ENCODE measurements around the gene IL1R1. TPM values are rescaled to one million over a fixed set of nuclear protein-coding genes. Genes with fewer than 3 reads are reported as not detected.
A peak's percentile ranks its signal among the peaks of the same experiment; 100 is the strongest.
"Not testable (repeated sequence)": the region's sequence is repeated elsewhere in the genome, so short reads cannot be mapped to it uniquely, and the experiment has no call there.

IL1R1 gene
- total RNA-seq, 1 experiment from 2014 or later: 7.9 TPM

GRCh38 chr2:102110596-102111334, 31.8 kb upstream of the IL1R1 start:
- no peak for DNase-seq (ENCODE audit: low spot score)

GRCh38 chr2:102111823-102112222, 30.7 kb upstream of the IL1R1 start:
- DNase-seq (ENCODE audit: low spot score): no peak

- DNase-seq (ENCODE audit: low spot score): no peak
Measured at GRCh38 chr2:102112271-102112670, 30.3 kb upstream of the IL1R1 start.

DNA sequence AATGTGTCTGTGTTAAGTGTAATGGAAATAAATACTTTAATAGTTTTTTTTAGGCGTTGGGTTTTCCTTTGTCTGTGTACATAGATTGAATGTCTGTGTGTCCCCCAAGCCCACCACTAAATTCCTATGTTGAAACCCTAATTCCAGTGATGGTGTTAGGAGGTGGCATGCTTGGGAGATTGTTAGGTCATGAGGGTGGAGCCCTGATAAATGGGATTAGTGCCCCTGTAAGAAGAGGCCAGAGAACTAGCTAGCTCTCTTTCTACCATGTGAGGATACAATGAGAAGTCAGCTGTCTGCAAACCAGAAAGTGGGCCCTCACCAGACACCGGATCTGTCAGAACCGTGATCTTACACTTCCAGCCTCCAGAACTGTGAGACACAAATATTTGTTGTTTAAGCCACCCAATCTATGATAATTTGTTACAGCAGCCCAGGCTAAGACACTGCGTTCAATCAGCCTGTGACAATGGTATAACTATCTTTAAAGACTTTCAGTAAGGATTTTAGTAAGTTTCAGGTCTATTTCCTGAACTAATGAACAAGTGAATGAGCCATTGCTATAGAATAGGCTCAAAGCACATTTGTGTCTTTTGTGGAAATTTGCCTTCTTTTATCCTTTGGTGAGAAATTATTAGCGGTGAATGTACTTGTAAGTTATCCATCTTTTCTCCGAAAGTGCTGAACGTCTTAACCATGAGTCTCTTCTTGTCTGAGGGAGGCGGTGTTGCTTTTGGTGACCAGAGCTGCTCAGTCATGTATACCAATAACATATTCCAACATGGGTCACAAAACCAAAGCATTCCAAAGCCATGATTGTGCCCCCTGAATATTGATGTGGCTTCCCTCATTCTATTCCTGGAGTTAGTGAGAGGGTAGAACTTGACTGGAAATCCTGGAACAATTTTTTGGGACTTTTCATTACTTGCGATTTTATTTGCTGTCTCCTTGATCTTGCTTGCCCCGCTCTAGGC, 29.6 kb upstream of the IL1R1 start:
- DNase-seq (ENCODE audit: low spot score): no peak

DNA sequence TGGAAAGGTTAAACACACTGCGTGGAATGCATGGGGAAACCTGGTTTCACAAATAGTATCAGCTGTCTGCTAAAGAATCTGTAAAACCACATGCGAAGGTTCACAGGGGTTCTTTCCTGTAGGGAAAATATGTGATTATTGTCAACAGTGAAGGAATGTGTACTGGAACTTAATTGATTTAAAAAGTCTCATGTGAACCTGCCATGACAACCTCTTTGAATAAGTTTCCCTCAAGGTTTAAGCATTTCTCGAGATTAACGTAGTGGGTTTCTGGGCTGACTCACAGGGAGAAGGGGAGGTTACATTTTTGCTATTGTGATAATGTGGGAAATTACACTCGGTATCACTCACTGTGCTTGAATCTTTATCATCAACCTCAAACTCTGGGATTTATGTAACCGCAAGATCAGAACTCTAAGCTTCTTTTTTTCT, 28.2 kb upstream of the IL1R1 start:
- peak; percentile 71 for DNase-seq (ENCODE audit: low spot score)

DNA sequence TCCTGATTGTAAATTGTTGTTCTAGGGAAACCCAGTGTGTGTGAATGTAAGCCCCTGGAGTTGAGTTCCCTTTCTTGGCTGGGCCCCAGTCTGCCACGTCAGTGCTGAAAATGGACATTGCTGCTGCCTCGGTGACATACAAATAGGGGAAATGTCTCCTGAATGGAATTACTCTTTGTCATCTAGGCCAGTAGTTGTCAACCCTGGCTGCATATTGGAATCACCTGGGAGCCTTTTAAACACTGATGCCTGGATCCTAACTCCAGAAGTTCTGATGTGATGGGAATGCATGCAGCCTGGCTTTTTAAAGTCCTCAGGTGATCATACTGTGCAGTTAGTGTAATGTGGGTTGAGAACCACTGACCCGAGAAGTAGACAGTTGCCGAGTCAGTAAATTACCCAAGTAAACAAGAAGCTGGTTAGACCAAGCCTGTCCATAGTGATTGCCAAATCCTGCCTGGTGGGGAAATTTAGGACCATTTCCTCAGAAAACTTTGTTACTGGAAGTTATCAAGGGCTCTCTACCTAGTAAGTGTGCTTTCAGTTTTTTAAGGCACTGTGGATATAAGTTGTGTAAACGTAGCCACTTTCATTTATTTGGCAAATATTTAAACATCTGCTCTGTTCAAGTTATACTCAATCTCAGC, 27.6 kb upstream of the IL1R1 start:
- peak; percentile 39 for DNase-seq (ENCODE audit: low spot score)

DNA sequence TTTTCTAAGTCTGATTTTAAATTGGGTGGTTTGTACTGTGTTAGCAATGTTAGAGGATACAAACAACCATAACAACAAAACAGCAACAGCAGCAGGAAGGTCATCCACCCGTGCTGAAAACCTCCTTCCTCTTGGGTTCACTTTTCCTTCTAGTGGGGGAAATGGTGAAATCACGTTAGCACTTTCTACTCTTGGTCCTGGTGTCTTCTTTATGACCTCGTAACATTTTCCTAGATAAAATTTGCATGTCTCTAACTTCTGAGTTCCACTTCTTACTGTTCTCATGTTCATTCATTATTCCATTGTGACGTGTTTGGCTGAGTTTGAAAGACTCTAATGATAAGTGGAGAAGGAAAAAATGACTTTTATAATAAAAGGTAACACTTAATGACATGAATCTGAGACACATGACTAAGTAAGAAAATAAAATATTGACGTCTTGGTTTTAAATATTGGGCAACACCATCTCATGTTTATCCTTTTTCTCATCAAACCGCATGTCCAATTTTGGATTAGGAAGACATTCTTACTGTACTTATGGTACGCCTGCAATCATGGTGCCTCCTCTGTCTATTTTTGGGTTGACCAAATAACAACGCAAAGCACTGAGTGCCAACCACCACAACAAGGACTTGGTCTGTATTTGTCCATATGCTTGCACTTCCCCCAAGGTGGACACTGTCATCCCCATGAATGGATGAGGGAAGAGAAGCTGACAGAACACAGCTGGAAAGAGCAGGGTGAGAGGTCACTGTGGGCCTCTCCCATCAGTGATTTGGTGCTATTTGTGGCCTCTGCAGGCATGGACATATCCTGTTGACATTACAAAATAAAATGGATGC, 25.7 kb upstream of the IL1R1 start:
- peak; percentile 29 for DNase-seq (ENCODE audit: low spot score)

DNA sequence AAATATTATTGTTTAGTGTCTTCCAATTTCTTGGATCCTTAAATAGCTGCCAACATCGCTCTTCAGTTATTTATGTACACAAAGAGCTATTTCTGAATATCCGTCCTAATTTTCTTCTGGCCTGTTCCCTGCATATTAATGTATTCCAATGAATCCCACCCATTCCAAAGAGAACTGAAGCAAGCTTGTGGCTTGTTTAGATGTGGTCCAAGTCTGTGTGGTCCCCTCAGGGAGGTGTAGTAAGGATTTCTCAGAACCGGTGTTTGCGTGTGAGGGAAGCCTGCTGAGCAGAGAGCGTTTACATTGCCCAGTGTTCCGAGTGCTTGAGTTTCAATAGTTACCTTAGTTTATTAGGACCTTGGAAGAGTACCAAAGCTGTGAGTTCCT, 25.1 kb upstream of the IL1R1 start:
- peak; percentile 66 for DNase-seq (ENCODE audit: low spot score)

GRCh38 chr2:102119255-102119654, 23.3 kb upstream of the IL1R1 start:
- DNase-seq (ENCODE audit: low spot score): no peak

- DNase-seq (ENCODE audit: low spot score): no peak
Measured at GRCh38 chr2:102120261-102120660, 22.3 kb upstream of the IL1R1 start.

GRCh38 chr2:102120701-102121159, 21.8 kb upstream of the IL1R1 start:
- DNase-seq (ENCODE audit: low spot score): no peak

GRCh38 chr2:102122115-102122514, 20.4 kb upstream of the IL1R1 start:
- DNase-seq (ENCODE audit: low spot score): no peak

- DNase-seq (ENCODE audit: low spot score): no peak
Measured at GRCh38 chr2:102122909-102123308, 19.6 kb upstream of the IL1R1 start.

DNA sequence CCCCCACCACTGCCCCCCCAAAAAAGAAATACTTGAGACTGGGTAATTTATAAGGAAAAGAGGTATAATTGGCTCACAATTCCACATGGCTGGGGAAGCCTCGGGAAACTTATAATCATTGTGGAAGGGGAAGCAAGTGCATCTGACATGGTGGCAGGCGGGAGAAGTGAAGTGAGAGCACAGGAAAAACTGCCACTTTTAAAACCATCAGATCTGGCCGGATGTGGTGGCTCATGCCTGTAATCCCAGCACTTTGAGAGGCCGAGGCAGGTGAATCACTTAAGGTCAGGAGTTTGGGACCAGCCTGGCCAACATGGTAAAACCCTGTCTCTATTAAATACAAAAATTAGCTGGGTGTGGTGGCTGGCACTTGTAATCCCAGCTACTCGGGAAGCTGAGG, 18.1 kb upstream of the IL1R1 start:
- not testable (repeated sequence) for DNase-seq (ENCODE audit: low spot score)

- peak; percentile 19 for DNase-seq (ENCODE audit: low spot score)
Measured at GRCh38 chr2:102126169-102126568, 16.4 kb upstream of the IL1R1 start.

- DNase-seq (ENCODE audit: low spot score): no peak
Measured at GRCh38 chr2:102126660-102127059, 15.9 kb upstream of the IL1R1 start.

- no peak for DNase-seq (ENCODE audit: low spot score)
Measured at GRCh38 chr2:102129082-102129481, 13.5 kb upstream of the IL1R1 start.

GRCh38 chr2:102129951-102130646, 12.4 kb upstream of the IL1R1 start:
- DNase-seq (ENCODE audit: low spot score): no peak

- DNase-seq (ENCODE audit: low spot score): no peak
Measured at GRCh38 chr2:102130647-102130991, 11.9 kb upstream of the IL1R1 start.

DNA sequence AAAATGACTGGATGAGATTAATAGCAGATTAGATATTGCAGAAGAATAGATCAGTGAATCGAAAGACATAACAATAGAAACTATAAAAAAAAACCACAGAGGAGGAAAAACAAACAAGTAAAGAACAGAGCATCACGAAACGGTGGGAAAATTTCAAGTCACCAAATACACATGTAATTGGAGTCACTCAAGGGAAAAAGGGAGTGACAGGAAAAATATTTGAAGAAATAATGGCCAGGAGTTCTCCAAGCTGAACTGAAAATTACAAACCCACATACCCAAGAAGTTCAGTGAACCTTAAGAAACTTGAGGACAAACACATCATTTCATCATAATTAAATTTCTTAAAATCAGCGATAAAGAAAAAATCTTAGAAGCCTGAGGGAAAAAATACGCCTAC, 11.0 kb upstream of the IL1R1 start:
- DNase-seq (ENCODE audit: low spot score): no peak

DNA sequence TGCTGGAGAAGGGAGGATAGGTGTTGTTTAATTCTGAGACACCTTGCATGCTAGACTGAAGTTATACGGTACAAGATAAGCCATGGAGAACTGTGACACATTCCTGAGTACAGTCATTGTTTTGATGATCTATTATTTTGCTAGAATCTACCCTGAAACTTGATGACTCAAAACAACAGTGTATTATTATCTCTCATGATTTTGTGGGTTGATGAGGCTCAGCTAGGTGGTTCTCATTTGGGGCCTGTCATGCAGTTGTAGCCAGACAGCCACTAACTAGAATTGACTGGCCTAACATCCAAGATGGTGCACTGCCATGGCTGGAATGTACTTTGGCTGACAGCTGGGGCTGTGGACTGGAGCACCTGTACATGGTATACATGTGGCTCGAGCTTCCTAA, 5.4 kb upstream of the IL1R1 start:
- DNase-seq (ENCODE audit: low spot score): no peak
